SK-N-SH (cell line): ENCODE data around the gene NRDE2. TPM values are rescaled to one million over a fixed set of nuclear protein-coding genes. Genes with fewer than 3 reads are reported as not detected.

Source experiments
- CTCF ChIA-PET: fragments of 300-600, 350-600 bp; formaldehyde crosslinking; extraction: SDS; loops from one replicate; lab custom pipeline; 2021; lab: Yijun Ruan, JAX
- POLR2A ChIA-PET: fragments of 350-600 bp; sonication (Branson Sonifier 250); formaldehyde crosslinking; extraction: SDS; loops from one replicate; lab custom pipeline; 2020; ENCODE audit warnings: antibody characterized with exemption, inconsistent platforms; lab: Yijun Ruan, JAX
- DNase-seq: peaks from one replicate; pipeline ENCODE4 v3.0.0; 2012
- H2AFZ ChIP-seq: fragments of 200-600 bp; sonication (generic); 2 replicates; pipeline ENCODE4 v1.8.1; 2016; ENCODE audit warnings: antibody characterized with exemption, mild to moderate bottlenecking, low read depth
- H3F3A ChIP-seq: fragments of 200-600 bp; sonication (generic); replicated peaks from 2 replicates; pipeline ENCODE3; 2016; ENCODE audit warnings: antibody characterized with exemption, mild to moderate bottlenecking; ENCODE audit not compliant: insufficient read depth
- H3K27ac ChIP-seq, 2 experiments: fragments of 200-500 bp in 1 of 2; fragments of 200-600 bp in 1 of 2; sonication (Bioruptor generic) in 1 of 2; sonication (generic), shearing (Covaris generic) in 1 of 2; 2 replicates each; pipeline versions ENCODE4 v1.5.1 to v1.6.1; 2014 to 2016; ENCODE audit warnings: low read depth in 2 of 2, inconsistent platforms in 1 of 2, low read length in 1 of 2, mild to moderate bottlenecking in 1 of 2, mixed read lengths in 1 of 2
- H3K27me3 ChIP-seq: fragments of 200-600 bp; sonication (generic), shearing (Covaris generic); 2 replicates; pipeline ENCODE4 v1.6.1; 2016; ENCODE audit warnings: mixed run types; ENCODE audit not compliant: insufficient read depth
- H3K36me3 ChIP-seq, 2 experiments: fragments of 200-500 bp in 1 of 2; fragments of 200-600 bp in 1 of 2; sonication (Bioruptor generic) in 1 of 2; sonication (generic) in 1 of 2; replicated peaks in 1 of 2; 2 replicates each; pipeline versions ENCODE3 to v1.5.1; 2014 to 2016; ENCODE audit warnings: low read length in 1 of 2, mild to moderate bottlenecking in 1 of 2; ENCODE audit not compliant: insufficient read depth in 2 of 2, control insufficient read depth in 1 of 2
- H3K4me1 ChIP-seq, 2 experiments: fragments of 200-500 bp in 1 of 2; fragments of 200-600 bp in 1 of 2; sonication (Bioruptor generic) in 1 of 2; sonication (generic), shearing (Covaris generic) in 1 of 2; 2 replicates each; pipeline versions ENCODE4 v1.5.1 to v1.6.1; 2014 to 2016; ENCODE audit warnings: low read depth in 1 of 2, low read length in 1 of 2, mixed run types in 1 of 2; ENCODE audit not compliant: insufficient read depth in 2 of 2, control insufficient read depth in 1 of 2
- H3K4me2 ChIP-seq: fragments of 200-600 bp; sonication (generic), shearing (Covaris generic); 2 replicates; pipeline ENCODE4 v1.6.1; 2017; ENCODE audit warnings: mixed run types
- H3K4me3 ChIP-seq, 2 experiments: fragments of 200-500 bp in 1 of 2; fragments of 200-600 bp in 1 of 2; sonication (Bioruptor generic) in 1 of 2; sonication (generic), shearing (Covaris generic) in 1 of 2; 2 replicates each; pipeline versions ENCODE4 v1.5.1 to v1.8.1; 2014 to 2016; ENCODE audit warnings: low read depth in 2 of 2, inconsistent platforms in 1 of 2, low read length in 1 of 2, mild to moderate bottlenecking in 1 of 2, mixed read lengths in 1 of 2, moderate library complexity in 1 of 2
- H3K79me2 ChIP-seq: fragments of 200-600 bp; sonication (generic); 2 replicates; pipeline ENCODE4 v1.8.1; 2017; ENCODE audit warnings: mild to moderate bottlenecking; ENCODE audit not compliant: insufficient read depth
- H3K9ac ChIP-seq: fragments of 200-600 bp; sonication (generic); 2 replicates; pipeline ENCODE4 v1.6.1; 2017; ENCODE audit warnings: mixed run types
- H3K9me2 ChIP-seq: fragments of 200-600 bp; sonication (generic); 2 replicates; pipeline ENCODE4 v1.6.1; 2017; ENCODE audit warnings: mixed run types
- H3K9me3 ChIP-seq: fragments of 200-600 bp; sonication (generic); 2 replicates; pipeline ENCODE4 v1.6.1; 2017; ENCODE audit warnings: mixed run types, mild to moderate bottlenecking, moderate library complexity
- H4K20me1 ChIP-seq: fragments of 200-600 bp; sonication (generic); 2 replicates; pipeline ENCODE4 v1.6.1; 2017; ENCODE audit warnings: mild to moderate bottlenecking, mixed run types; ENCODE audit not compliant: insufficient read depth
- EP300 ChIP-seq, 2 experiments: IDR thresholded peaks; 2 replicates each; pipeline versions ENCODE4 v1.4.0 to v1.6.1; 2012; ENCODE audit warnings: borderline replicate concordance in 1 of 2, low read depth in 1 of 2, low read length in 1 of 2
- EZH2phosphoT487 ChIP-seq: fragments of 200-600 bp; sonication (generic); IDR thresholded peaks from 2 replicates; pipeline ENCODE4 v1.6.1; 2017; ENCODE audit warnings: low read depth, mixed run types, mild to moderate bottlenecking, antibody characterized with exemption, moderate library complexity, borderline replicate concordance
- FOSL2 ChIP-seq: IDR thresholded peaks from 2 replicates; pipeline ENCODE4 v1.4.0; 2012; ENCODE audit warnings: low read depth, mild to moderate bottlenecking, moderate library complexity, borderline replicate concordance
- FOXM1 ChIP-seq: IDR thresholded peaks from 2 replicates; pipeline ENCODE4 v1.4.0; 2012; ENCODE audit warnings: low read depth, mild to moderate bottlenecking
- GATA2 ChIP-seq: sonication (generic); formaldehyde crosslinking; IDR thresholded peaks from 2 replicates; pipeline ENCODE4 v1.5.0; 2020; ENCODE audit warnings: mild to moderate bottlenecking, missing genetic modification reagents
- JUND ChIP-seq: IDR thresholded peaks from 2 replicates; pipeline ENCODE4 v1.4.0; 2012
- MEF2A ChIP-seq: IDR thresholded peaks from 2 replicates; pipeline ENCODE4 v1.4.0; 2012; ENCODE audit warnings: low read depth, borderline replicate concordance
- MXI1 ChIP-seq: IDR thresholded peaks from 2 replicates; pipeline ENCODE4 v1.6.1; 2012; ENCODE audit warnings: mild to moderate bottlenecking, low read depth, low read length, improper control_type of control experiment
- NFIC ChIP-seq: IDR thresholded peaks from 2 replicates; pipeline ENCODE4 v1.4.0; 2012; ENCODE audit warnings: borderline replicate concordance
- NRF1 ChIP-seq: IDR thresholded peaks from 2 replicates; pipeline ENCODE4 v1.6.1; 2012; ENCODE audit warnings: low read depth, mild to moderate bottlenecking, low read length
- RCOR1 ChIP-seq: fragments of 150-350 bp; IDR thresholded peaks from 2 replicates; pipeline ENCODE4 v1.6.1; 2017; ENCODE audit warnings: antibody characterized with exemption, low read length
- RFX5 ChIP-seq: IDR thresholded peaks from 2 replicates; pipeline ENCODE4 v1.6.1; 2012; ENCODE audit warnings: mild to moderate bottlenecking, improper control_type of control experiment, low read length
- RXRA ChIP-seq: IDR thresholded peaks from 2 replicates; pipeline ENCODE4 v1.4.0; 2012; ENCODE audit warnings: low read depth, mild to moderate bottlenecking, borderline replicate concordance
- SIN3A ChIP-seq: IDR thresholded peaks from 2 replicates; pipeline ENCODE4 v1.6.1; 2012; ENCODE audit warnings: low read depth, mild to moderate bottlenecking, low read length, moderate library complexity, borderline replicate concordance
- TAF1 ChIP-seq: IDR thresholded peaks from 2 replicates; pipeline ENCODE4 v1.6.1; 2012; ENCODE audit warnings: low read depth, mild to moderate bottlenecking, low read length, moderate library complexity, borderline replicate concordance
- TCF12 ChIP-seq: IDR thresholded peaks from 2 replicates; pipeline ENCODE4 v1.4.0; 2012
- TEAD4 ChIP-seq: IDR thresholded peaks from 2 replicates; pipeline ENCODE4 v1.4.0; 2012; ENCODE audit warnings: mild to moderate bottlenecking, borderline replicate concordance; ENCODE audit not compliant: insufficient read depth
- USF1 ChIP-seq: IDR thresholded peaks from 2 replicates; pipeline ENCODE4 v1.4.0; 2012; ENCODE audit warnings: low read depth, borderline replicate concordance
- YY1 ChIP-seq: IDR thresholded peaks from 2 replicates; pipeline ENCODE4 v1.4.0; 2012; ENCODE audit warnings: low read depth, mild to moderate bottlenecking
- WGBS: methylation state at CpG from one replicate; pipeline ENCODE4 v1.1.6; 2017; ENCODE audit warnings: low lambda C conversion rate; 5-methylcytosine and 5-hydroxymethylcytosine counted together
- polyA plus RNA-seq, 3 experiments: library from polyadenylated mRNA; depleted of rRNA; stranded (reverse); fragments of >200 nt; gene quantifications; 2 replicates each; pipeline ENCODE4 v1.2.3, GENCODE V29; 2012

Gene NRDE2
- polyA plus RNA-seq, 1 of the 3 experiments (the other 2 are of a cell fraction): 11.3 TPM

GRCh38 chr14:90379106-90379505 lies 47.4 kb upstream of the NRDE2 start:
- Histone ChIP-seq H4K20me1 (no peaks in the 10 kb centered on the region), H3K9me3 (no peaks in the 10 kb centered on the region), H3K36me3 (no peaks in the 10 kb centered on the region), H3K79me2 (no peaks in the 10 kb centered on the region), H3K4me1 (peaks cover 15 to 16% of the 10 kb centered on the region in 2 experiments; a peak in 2 of 4 replicates), H3K4me2 (no peak overlapping the region), H3K9ac (no peak overlapping the region), H3K4me3 (no peak overlapping the region), H2AFZ (no peak overlapping the region), H3K27me3 (no peaks in the 10 kb centered on the region), H3K27ac (no peak overlapping the region), H3F3A (no peaks in the 10 kb centered on the region)
- DNase-seq: no peak
- ChIA-PET CTCF (interaction anchor here (1.4 kb wide), 1 partner anchor 379 kb away, joined by 5 read pairs; no protein-coding TSS in a partner anchor), POLR2A (no interaction called here)
- WGBS: 71% methylated on average over 2 of the region's 2 CpGs
- no peak for TF ChIP-seq EZH2phosphoT487
- no peak for TF ChIP-seq MEF2A
- TF ChIP-seq, all 33 proteins: peak for 0
- H3K9me2 ChIP-seq: no peaks in the 10 kb centered on the region

GRCh38 chr14:90378249-90378648 lies 46.5 kb upstream of the NRDE2 start:
- no peaks in the 10 kb centered on the region for H3F3A ChIP-seq
- TF ChIP-seq FOXM1: no peak
- TF ChIP-seq TCF12: no peak
- no peak for TF ChIP-seq RCOR1
- no peak for TF ChIP-seq USF1
- TF ChIP-seq YY1: no peak
- TF ChIP-seq, all 33 proteins: peak for 0
- 68% methylated on average over 6 of the region's 6 CpGs for WGBS
- H3K9me2 ChIP-seq: no peaks in the 10 kb centered on the region
- DNase-seq: no peak
- H3K4me2 ChIP-seq: no peak overlapping the region
- no peaks in the 10 kb centered on the region for H4K20me1 ChIP-seq
- no peaks in the 10 kb centered on the region for H3K9me3 ChIP-seq
- H2AFZ ChIP-seq: no peak overlapping the region
- no peak overlapping the region for H3K27ac ChIP-seq
- H3K79me2 ChIP-seq: no peaks in the 10 kb centered on the region
- ChIA-PET POLR2A (no interaction called here), CTCF (interaction anchor here (1.0 kb wide), 1 partner anchor 141 kb away, joined by 3 read pairs; no protein-coding TSS in a partner anchor)
- no peak overlapping the region for H3K9ac ChIP-seq
- H3K4me1 ChIP-seq: peaks cover 9% of the 10 kb centered on the region in 2 experiments; a peak in 2 of 4 replicates
- H3K27me3 ChIP-seq: no peaks in the 10 kb centered on the region
- no peak overlapping the region for H3K4me3 ChIP-seq
- no peaks in the 10 kb centered on the region for H3K36me3 ChIP-seq

- Histone ChIP-seq H3K4me1 (no peaks in the 10 kb centered on the region), H3F3A (no peaks in the 10 kb centered on the region), H3K9me2 (no peaks in the 10 kb centered on the region), H3K79me2 (no peaks in the 10 kb centered on the region), H2AFZ (no peak overlapping the region), H3K27me3 (no peaks in the 10 kb centered on the region), H3K4me3 (no peak overlapping the region), H3K27ac (no peak overlapping the region), H3K36me3 (no peaks in the 10 kb centered on the region), H3K9ac (no peak overlapping the region), H3K4me2 (no peak overlapping the region), H4K20me1 (no peaks in the 10 kb centered on the region), H3K9me3 (no peaks in the 10 kb centered on the region)
- TF ChIP-seq FOSL2 (no peak), RCOR1 (no peak), FOXM1 (no peak), GATA2 (no peak), JUND (no peak), RFX5 (no peak), NFIC (no peak), SIN3A (no peak), RXRA (no peak), NRF1 (no peak), TAF1 (no peak), TEAD4 (no peak), EP300 (IDR thresholded peaks at IDR 0.05; ENCODE audit: borderline replicate concordance in 1 of 2, low read depth in 1 of 2, low read length in 1 of 2) (no peak), USF1 (no peak), MXI1 (no peak), EZH2phosphoT487 (no peak), YY1 (no peak)
- ChIA-PET CTCF (no interaction called here), POLR2A (no interaction called here)
- 76% methylated on average over 4 of the region's 4 CpGs for WGBS
- no peak for DNase-seq
These were observed 44.2 kb upstream of the NRDE2 start for GRCh38 chr14:90375934-90376333.
